Measurements from ENCODE around the gene IMMP2L. TPM values are rescaled to one million over a fixed set of nuclear protein-coding genes. Genes with fewer than 3 reads are reported as not detected.

IMMP2L gene
- total RNA-seq, 1 donor from 2014 or later = 59.6 TPM

- Mint-ChIP-seq H3K27me3 (ENCODE audit: low read depth) (no peaks in the 10 kb centered on the region), H3K4me1 (peaks cover 14% of the 10 kb centered on the region), H3K9me3 (peaks cover 22% of the 10 kb centered on the region), H3K4me3 (no peak overlapping the region), H3K36me3 (peaks cover 3% of the 10 kb centered on the region), H3K27ac (no peak overlapping the region)
- DNase-seq (ENCODE audit: low spot score in 2 of 2, unreplicated experiment in 2 of 2) = no peak
- TF ChIP-seq, protein P1, sequence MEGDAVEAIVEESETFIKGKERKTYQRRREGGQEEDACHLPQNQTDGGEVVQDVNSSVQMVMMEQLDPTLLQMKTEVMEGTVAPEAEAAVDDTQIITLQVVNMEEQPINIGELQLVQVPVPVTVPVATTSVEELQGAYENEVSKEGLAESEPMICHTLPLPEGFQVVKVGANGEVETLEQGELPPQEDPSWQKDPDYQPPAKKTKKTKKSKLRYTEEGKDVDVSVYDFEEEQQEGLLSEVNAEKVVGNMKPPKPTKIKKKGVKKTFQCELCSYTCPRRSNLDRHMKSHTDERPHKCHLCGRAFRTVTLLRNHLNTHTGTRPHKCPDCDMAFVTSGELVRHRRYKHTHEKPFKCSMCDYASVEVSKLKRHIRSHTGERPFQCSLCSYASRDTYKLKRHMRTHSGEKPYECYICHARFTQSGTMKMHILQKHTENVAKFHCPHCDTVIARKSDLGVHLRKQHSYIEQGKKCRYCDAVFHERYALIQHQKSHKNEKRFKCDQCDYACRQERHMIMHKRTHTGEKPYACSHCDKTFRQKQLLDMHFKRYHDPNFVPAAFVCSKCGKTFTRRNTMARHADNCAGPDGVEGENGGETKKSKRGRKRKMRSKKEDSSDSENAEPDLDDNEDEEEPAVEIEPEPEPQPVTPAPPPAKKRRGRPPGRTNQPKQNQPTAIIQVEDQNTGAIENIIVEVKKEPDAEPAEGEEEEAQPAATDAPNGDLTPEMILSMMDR (IDR thresholded peaks at IDR 0.05; ENCODE audit: unreplicated experiment) = no peak
These were observed 671.1 kb downstream of the IMMP2L start for GRCh38 chr7:110891197-110891596.

DNA sequence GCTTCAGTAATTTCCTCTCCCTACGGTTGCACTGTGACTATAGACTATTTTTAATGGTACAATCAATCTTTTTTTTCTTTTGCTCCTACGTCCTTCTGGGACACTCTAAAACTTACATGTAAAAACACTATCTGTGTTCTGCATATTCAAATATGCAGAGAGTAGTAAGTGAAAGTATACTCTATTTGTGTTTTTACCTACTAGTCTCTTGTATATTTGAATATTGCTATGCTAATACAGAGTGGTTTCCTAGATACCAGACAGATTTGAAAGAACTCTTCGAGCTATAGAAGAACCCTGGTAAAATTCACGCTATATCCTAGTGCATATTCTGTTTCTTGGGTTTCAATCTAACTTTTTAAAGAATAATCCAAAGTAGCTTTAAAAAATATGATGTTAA, 672.2 kb downstream of the IMMP2L start:
- DNase-seq (ENCODE audit: low spot score in 2 of 2, unreplicated experiment in 2 of 2) = no peak
- no peak overlapping the region for H3K27ac Mint-ChIP-seq
- peaks cover 3% of the 10 kb centered on the region for H3K36me3 Mint-ChIP-seq
- H3K4me1 Mint-ChIP-seq = peaks cover 23% of the 10 kb centered on the region
- no peak overlapping the region for H3K4me3 Mint-ChIP-seq
- TF ChIP-seq, protein P1 (IDR thresholded peaks at IDR 0.05; ENCODE audit: unreplicated experiment) = no peak
- no peaks in the 10 kb centered on the region for H3K27me3 Mint-ChIP-seq (ENCODE audit: low read depth)
- H3K9me3 Mint-ChIP-seq = peaks cover 18% of the 10 kb centered on the region

DNA sequence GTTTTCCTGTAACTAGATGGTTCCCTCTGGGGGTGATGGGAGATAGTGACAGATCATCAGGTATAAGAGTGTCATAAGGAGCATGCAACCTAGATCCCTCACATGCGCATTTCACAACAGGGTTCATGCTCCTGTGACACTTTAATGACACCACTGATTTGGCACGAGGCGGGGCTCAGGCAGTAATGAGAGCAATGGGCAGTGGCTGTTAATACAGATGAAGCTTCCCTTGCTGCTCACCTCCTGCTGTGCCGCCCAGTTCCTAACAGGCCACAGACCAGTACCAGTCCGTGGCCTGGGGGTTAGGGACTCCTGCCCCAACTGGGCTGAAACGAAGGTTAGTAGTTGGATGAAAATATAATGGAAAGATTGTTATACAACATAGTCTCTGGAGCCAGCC, 673.0 kb downstream of the IMMP2L start:
- Mint-ChIP-seq H3K36me3 (no peaks in the 10 kb centered on the region), H3K4me3 (no peak overlapping the region), H3K9me3 (peaks cover 13% of the 10 kb centered on the region), H3K4me1 (peaks cover 23% of the 10 kb centered on the region), H3K27me3 (ENCODE audit: low read depth) (no peaks in the 10 kb centered on the region), H3K27ac (no peak overlapping the region)
- TF ChIP-seq, protein P1 (IDR thresholded peaks at IDR 0.05; ENCODE audit: unreplicated experiment) = no peak
- no peak for DNase-seq (ENCODE audit: low spot score in 2 of 2, unreplicated experiment in 2 of 2)

DNA sequence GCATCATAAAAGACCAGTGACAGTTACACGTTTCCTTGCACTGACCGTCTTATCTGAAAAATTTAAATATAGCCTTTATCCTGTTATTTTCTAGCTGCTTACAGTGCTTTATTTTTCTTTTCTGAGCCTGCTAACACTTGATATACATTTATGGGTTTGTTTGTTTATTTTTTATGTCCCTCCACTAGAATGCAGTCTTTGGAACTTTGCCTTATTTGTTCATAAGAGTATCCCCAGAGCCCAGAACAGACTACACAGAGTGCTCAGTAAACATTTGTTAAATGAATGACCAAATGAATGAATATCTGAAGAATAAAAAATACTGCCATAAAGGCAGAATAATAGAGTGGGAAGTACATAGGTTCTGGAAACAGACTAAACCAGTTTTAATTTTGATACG, 673.7 kb downstream of the IMMP2L start:
- Mint-ChIP-seq H3K27ac (peak overlapping the region; percentile 4), H3K36me3 (no peaks in the 10 kb centered on the region), H3K9me3 (peaks cover 6% of the 10 kb centered on the region), H3K4me3 (no peak overlapping the region), H3K4me1 (peaks cover 23% of the 10 kb centered on the region), H3K27me3 (ENCODE audit: low read depth) (no peaks in the 10 kb centered on the region)
- no peak for DNase-seq (ENCODE audit: low spot score in 2 of 2, unreplicated experiment in 2 of 2)
- TF ChIP-seq, protein P1 (IDR thresholded peaks at IDR 0.05; ENCODE audit: unreplicated experiment) = no peak

DNA sequence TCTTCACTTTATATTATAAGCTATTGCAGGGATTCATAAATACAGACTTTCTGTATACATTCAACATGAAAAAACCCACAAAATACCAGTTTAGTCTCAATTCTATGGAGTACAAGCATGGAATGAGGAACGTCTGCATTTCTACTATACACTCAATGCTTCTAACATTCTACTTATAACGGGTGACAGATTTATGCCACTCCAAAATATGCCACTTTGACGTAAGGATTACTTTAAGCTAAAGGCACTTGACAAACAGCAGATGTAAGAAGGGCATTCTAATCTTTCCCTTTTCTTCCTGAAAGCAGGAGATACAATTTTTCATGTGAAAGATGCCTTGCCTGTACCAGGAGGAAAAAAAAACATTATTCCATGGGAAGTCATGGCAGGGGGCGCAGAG, 676.8 kb downstream of the IMMP2L start:
- H3K36me3 Mint-ChIP-seq = no peaks in the 10 kb centered on the region
- no peak overlapping the region for H3K4me3 Mint-ChIP-seq
- H3K9me3 Mint-ChIP-seq = no peaks in the 10 kb centered on the region
- no peak overlapping the region for H3K27ac Mint-ChIP-seq
- DNase-seq (ENCODE audit: low spot score in 2 of 2, unreplicated experiment in 2 of 2) = no peak
- H3K4me1 Mint-ChIP-seq = peaks cover 22% of the 10 kb centered on the region
- TF ChIP-seq, protein P1 (IDR thresholded peaks at IDR 0.05; ENCODE audit: unreplicated experiment) = no peak
- H3K27me3 Mint-ChIP-seq (ENCODE audit: low read depth) = no peaks in the 10 kb centered on the region

GRCh38 chr7:110881721-110882120, 680.6 kb downstream of the IMMP2L start:
- H3K27ac Mint-ChIP-seq = no peak overlapping the region
- H3K36me3 Mint-ChIP-seq = peaks cover 2% of the 10 kb centered on the region
- peaks cover 16% of the 10 kb centered on the region for H3K4me1 Mint-ChIP-seq
- no peak overlapping the region for H3K4me3 Mint-ChIP-seq
- no peak for DNase-seq (ENCODE audit: low spot score in 2 of 2, unreplicated experiment in 2 of 2)
- no peaks in the 10 kb centered on the region for H3K27me3 Mint-ChIP-seq (ENCODE audit: low read depth)
- H3K9me3 Mint-ChIP-seq = peaks cover 9% of the 10 kb centered on the region
- TF ChIP-seq, protein P1 (IDR thresholded peaks at IDR 0.05; ENCODE audit: unreplicated experiment) = no peak

Measured in mesothelial cell of epicardium (in vitro differentiated cells).